ENCODE data around the gene DLL4. TPM values are rescaled to one million over a fixed set of nuclear protein-coding genes. Genes with fewer than 3 reads are reported as not detected.

The DLL4 gene
- total and polyA plus RNA-seq, 11 donors = 4.7 to 20.8 (median 11.1) TPM

DNA sequence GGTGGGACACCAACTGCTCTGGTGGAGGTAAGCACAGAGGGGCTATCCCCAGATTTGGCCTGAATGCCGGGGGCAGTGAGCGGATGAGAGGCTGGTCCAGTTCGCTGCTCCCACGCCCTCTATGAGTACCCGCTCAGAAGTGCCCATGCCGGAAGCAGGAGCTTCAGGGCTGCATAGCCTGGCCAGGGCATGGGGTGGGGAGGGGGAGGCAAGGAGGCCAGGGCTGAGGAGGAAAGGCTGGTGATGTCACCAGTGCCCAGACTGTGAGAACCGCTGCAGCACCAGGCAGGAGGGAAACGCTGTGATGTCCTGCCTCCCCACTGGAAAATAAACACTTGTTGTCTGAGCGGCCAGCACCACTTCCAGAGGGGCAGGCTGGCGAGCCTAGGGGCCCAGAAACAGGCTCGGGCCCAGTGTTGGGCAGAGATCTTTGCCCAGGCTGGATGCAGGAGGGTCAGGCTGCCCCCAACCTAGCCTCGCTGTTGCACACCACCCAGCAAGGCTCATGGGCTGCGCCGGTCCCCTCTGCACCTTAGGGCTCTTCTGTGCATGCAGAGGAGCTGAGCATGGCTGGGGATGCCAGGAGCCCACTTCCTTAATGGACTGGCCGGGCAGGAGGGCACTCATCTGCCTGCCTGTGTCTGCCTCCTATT, 10.9 kb upstream of the DLL4 start:
- intact Hi-C loops (cut with DNase I) = no loop called here
- peaks cover 0 to 57% (median 13%) of the 10 kb centered on the region in 12 donors for H3K4me1 ChIP-seq
- no peaks in the 10 kb centered on the region for H3K27me3 ChIP-seq
- DNase-seq = peak in 1 of 5 donors; percentile 60
- 60 to 74% (median 64%) methylated on average over 13 to 15 of the region's 15 CpGs for WGBS, 4 donors
- ATAC-seq = peak in 3 of 4 donors; percentile 12 to 44 (median 12)
- no peaks in the 10 kb centered on the region for H3K9me3 ChIP-seq
- H3K36me3 ChIP-seq = no peaks in the 10 kb centered on the region
- peak overlapping the region; percentile 48 to 90 (median 74) for H3K27ac ChIP-seq
- TF ChIP-seq, protein P1, sequence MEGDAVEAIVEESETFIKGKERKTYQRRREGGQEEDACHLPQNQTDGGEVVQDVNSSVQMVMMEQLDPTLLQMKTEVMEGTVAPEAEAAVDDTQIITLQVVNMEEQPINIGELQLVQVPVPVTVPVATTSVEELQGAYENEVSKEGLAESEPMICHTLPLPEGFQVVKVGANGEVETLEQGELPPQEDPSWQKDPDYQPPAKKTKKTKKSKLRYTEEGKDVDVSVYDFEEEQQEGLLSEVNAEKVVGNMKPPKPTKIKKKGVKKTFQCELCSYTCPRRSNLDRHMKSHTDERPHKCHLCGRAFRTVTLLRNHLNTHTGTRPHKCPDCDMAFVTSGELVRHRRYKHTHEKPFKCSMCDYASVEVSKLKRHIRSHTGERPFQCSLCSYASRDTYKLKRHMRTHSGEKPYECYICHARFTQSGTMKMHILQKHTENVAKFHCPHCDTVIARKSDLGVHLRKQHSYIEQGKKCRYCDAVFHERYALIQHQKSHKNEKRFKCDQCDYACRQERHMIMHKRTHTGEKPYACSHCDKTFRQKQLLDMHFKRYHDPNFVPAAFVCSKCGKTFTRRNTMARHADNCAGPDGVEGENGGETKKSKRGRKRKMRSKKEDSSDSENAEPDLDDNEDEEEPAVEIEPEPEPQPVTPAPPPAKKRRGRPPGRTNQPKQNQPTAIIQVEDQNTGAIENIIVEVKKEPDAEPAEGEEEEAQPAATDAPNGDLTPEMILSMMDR (IDR thresholded peaks at IDR 0.05) = no peak
- no peak for TF ChIP-seq POLR2A (IDR thresholded peaks at IDR 0.05)
- peak overlapping the region in 9 of 12 donors; percentile 11 to 50 (median 35) for H3K4me3 ChIP-seq

DNA sequence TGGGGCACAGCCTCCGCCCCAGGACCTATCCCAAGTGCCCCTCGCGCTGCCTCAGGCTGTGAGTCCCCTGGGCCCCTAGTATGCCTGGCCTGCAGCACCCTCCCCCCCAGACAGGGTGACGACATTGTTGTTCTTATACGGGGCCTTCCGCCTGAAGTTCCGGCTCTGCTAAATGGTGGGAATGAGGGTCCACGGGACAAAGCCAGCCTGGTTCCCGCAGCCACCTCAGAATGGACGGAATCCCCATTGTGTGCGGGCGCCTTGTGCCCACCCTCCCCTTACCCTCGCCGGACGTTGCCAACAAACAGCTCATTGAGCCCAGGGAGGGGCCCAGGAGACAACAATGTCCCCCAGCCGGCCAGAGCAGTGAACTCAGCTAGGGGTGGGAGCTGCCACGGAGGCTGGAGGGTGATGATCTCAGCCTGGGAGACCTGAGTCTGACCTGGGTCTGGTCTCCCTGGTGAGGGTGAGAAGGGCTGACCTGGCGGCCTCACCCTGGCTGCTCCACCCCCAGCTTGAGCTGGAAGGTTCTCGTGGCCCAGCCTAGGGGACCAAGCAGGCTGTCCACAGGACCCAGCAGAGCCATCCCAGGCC, 10.2 kb upstream of the DLL4 start:
- 51 to 69% (median 60%) methylated on average over 9 to 19 of the region's 19 CpGs for WGBS, 4 donors
- peaks cover 0 to 57% (median 13%) of the 10 kb centered on the region in 12 donors for H3K4me1 ChIP-seq
- intact Hi-C loops (cut with DNase I) = no loop called here
- no peak for TF ChIP-seq POLR2A (IDR thresholded peaks at IDR 0.05)
- TF ChIP-seq, protein P1 (IDR thresholded peaks at IDR 0.05) = no peak
- H3K27me3 ChIP-seq = no peaks in the 10 kb centered on the region
- DNase-seq = peak in 4 of 5 donors; percentile 59 to 68 (median 60)
- peak overlapping the region in 9 of 12 donors; percentile 11 to 50 (median 35) for H3K4me3 ChIP-seq
- peak; percentile 35 to 73 (median 65) for ATAC-seq
- H3K36me3 ChIP-seq = no peaks in the 10 kb centered on the region
- H3K9me3 ChIP-seq = no peaks in the 10 kb centered on the region
- H3K27ac ChIP-seq = peak overlapping the region; percentile 60 to 90 (median 74)

GRCh38 chr15:40921949-40922607, 7.1 kb upstream of the DLL4 start:
- Histone ChIP-seq H3K4me1 (peaks cover 0 to 47% (median 16%) of the 10 kb centered on the region in 12 donors), H3K9me3 (no peaks in the 10 kb centered on the region), H3K27me3 (peaks cover 0 to 24% (median 4%) of the 10 kb centered on the region in 9 donors), H3K4me3 (no peak overlapping the region), H3K27ac (no peak overlapping the region), H3K36me3 (no peaks in the 10 kb centered on the region)
- DNase-seq (no peak), ATAC-seq (no peak)
- TF ChIP-seq, protein P1 (IDR thresholded peaks at IDR 0.05) = no peak
- no peak for TF ChIP-seq POLR2A (IDR thresholded peaks at IDR 0.05)
- 59 to 69% (median 64%) methylated on average over 5 of the region's 5 CpGs for WGBS, 4 donors
- intact Hi-C loops (cut with DNase I) = no loop called here

- intact Hi-C loops (cut with DNase I) = no loop called here
- no peak overlapping the region for H3K4me3 ChIP-seq
- ATAC-seq = no peak
- WGBS, 4 donors = 66 to 70% (median 68%) methylated on average over 10 of the region's 10 CpGs
- no peaks in the 10 kb centered on the region for H3K9me3 ChIP-seq
- H3K27ac ChIP-seq = no peak overlapping the region
- H3K27me3 ChIP-seq = peaks cover 0 to 29% (median 7%) of the 10 kb centered on the region in 9 donors
- DNase-seq = no peak
- no peak for TF ChIP-seq POLR2A (IDR thresholded peaks at IDR 0.05)
- TF ChIP-seq, protein P1 (IDR thresholded peaks at IDR 0.05) = no peak
- H3K4me1 ChIP-seq = peaks cover 0 to 47% (median 18%) of the 10 kb centered on the region in 12 donors
- no peaks in the 10 kb centered on the region for H3K36me3 ChIP-seq
These were observed 6.5 kb upstream of the DLL4 start for GRCh38 chr15:40922608-40923005.

Data from heart left ventricle (tissue), 16 donors.